ENCODE results near the gene SLC7A6.

The SLC7A6 gene

GRCh38 chr16:68236137-68236825, 28.0 kb upstream of the SLC7A6 start:
- Histone ChIP-seq H3K27me3 (ENCODE audit: insufficient read depth, low read length, poor library complexity, severe bottlenecking) (no peaks in the 10 kb centered on the region), H3K4me1 (ENCODE audit: insufficient read depth, low read length, poor library complexity, severe bottlenecking) (no peaks in the 10 kb centered on the region), H3K9me2 (replicated peaks; ENCODE audit: low read depth, low read length) (no peaks in the 10 kb centered on the region), H3K9ac (ENCODE audit: low read depth, low read length, poor library complexity, severe bottlenecking) (no peak overlapping the region), H3K4me3 (ENCODE audit: low read length, poor library complexity, severe bottlenecking) (no peak overlapping the region), H3K4me2 (ENCODE audit: low read depth, low read length, poor library complexity, severe bottlenecking) (no peak overlapping the region), H3K36me3 (ENCODE audit: insufficient read depth, low read length) (peaks cover 15% of the 10 kb centered on the region; the same call in 1 of the 2 replicates), H2AFZ (ENCODE audit: low read length) (no peak overlapping the region), H3F3A (ENCODE audit: low read depth) (no peaks in the 10 kb centered on the region), H4K20me1 (ENCODE audit: insufficient read depth, low read length, poor library complexity, severe bottlenecking) (no peaks in the 10 kb centered on the region), H3K9me3 (ENCODE audit: insufficient read depth, low read depth, low read length) (no peaks in the 10 kb centered on the region), H3K79me2 (ENCODE audit: insufficient read depth, low read length) (no peaks in the 10 kb centered on the region)
- TF ChIP-seq EZH2phosphoT487 (IDR thresholded peaks at IDR 0.05; ENCODE audit: borderline replicate concordance) (no peak), CTCF (conservative IDR thresholded peaks at IDR 0.05; ENCODE audit: low read length) (no peak)

DNA sequence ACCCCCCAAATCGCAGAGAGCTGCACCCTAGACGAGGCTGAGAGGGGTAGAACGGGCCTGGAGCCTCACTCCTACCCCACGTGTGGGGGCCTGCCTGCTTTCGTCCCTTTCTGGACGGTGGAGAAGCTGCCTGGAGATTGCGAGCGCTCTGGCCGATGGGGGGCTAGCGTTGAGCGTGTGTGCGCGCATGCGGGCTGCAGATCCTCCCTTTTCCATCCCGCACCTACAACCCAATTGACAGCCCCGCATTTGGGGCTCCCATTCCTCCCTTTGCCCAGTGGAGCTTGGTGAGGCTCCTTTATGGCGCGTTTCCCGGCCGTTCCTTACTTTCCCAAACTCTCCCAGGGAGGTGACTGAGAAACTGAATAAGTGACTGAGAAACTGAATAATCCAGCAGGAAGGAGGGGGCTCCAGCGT, 27.5 kb upstream of the SLC7A6 start:
- Histone ChIP-seq H3K79me2 (ENCODE audit: insufficient read depth, low read length) (no peaks in the 10 kb centered on the region), H3K9ac (ENCODE audit: low read depth, low read length, poor library complexity, severe bottlenecking) (no peak overlapping the region), H3K36me3 (ENCODE audit: insufficient read depth, low read length) (peaks cover 10% of the 10 kb centered on the region; the same call in 1 of the 2 replicates), H3K9me2 (replicated peaks; ENCODE audit: low read depth, low read length) (no peaks in the 10 kb centered on the region), H3K4me3 (ENCODE audit: low read length, poor library complexity, severe bottlenecking) (no peak overlapping the region), H4K20me1 (ENCODE audit: insufficient read depth, low read length, poor library complexity, severe bottlenecking) (no peaks in the 10 kb centered on the region), H3K4me2 (ENCODE audit: low read depth, low read length, poor library complexity, severe bottlenecking) (no peak overlapping the region), H2AFZ (ENCODE audit: low read length) (no peak overlapping the region), H3K27me3 (ENCODE audit: insufficient read depth, low read length, poor library complexity, severe bottlenecking) (no peaks in the 10 kb centered on the region), H3K9me3 (ENCODE audit: insufficient read depth, low read depth, low read length) (no peaks in the 10 kb centered on the region), H3K4me1 (ENCODE audit: insufficient read depth, low read length, poor library complexity, severe bottlenecking) (no peaks in the 10 kb centered on the region), H3F3A (ENCODE audit: low read depth) (no peaks in the 10 kb centered on the region)
- TF ChIP-seq CTCF (conservative IDR thresholded peaks at IDR 0.05; ENCODE audit: low read length) (no peak), EZH2phosphoT487 (IDR thresholded peaks at IDR 0.05; ENCODE audit: borderline replicate concordance) (no peak)

DNA sequence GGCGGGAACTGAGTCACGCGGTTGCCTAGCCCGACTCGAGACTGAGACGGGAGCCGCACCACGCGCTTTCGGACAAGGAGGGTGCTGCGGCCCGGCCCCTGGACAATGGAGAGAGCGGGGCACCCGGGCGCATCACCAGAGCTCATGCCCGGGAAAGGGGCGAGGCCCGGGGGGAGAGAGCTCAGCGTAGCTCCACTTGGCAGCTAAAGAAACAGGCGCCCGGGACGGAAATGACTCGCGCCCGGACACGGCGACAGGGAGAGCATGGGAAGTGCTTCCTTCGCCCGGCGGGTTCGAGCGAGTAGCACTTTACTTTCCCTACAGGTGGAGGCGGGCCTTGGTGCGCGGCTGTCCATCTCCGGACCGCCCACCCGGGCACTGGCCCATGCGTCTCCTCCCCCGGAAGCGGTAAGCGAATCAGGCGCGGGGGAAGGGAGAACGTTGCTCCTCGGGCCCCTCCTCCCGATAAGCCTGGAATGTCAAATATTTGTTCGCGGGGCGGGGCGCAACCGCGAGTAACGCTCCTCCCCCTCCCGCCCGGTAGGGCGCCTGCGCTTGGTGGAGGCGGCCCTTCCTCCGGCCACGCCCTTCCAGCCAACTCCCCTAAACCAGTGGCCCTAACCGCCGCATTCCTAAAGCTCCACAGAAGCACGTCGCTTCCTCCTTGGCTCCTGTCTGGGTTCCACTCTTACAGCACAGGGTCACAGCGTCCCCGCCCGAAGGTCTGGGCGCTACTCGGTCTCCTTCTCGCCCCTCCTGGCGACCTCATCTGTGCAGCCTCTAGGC, 26.9 kb upstream of the SLC7A6 start:
- no peak overlapping the region for H2AFZ ChIP-seq (ENCODE audit: low read length)
- H3K9ac ChIP-seq (ENCODE audit: low read depth, low read length, poor library complexity, severe bottlenecking), result no peak overlapping the region
- no peak overlapping the region for H3K4me3 ChIP-seq (ENCODE audit: low read length, poor library complexity, severe bottlenecking)
- no peaks in the 10 kb centered on the region for H3K27me3 ChIP-seq (ENCODE audit: insufficient read depth, low read length, poor library complexity, severe bottlenecking)
- H4K20me1 ChIP-seq (ENCODE audit: insufficient read depth, low read length, poor library complexity, severe bottlenecking), result no peaks in the 10 kb centered on the region
- H3K79me2 ChIP-seq (ENCODE audit: insufficient read depth, low read length), result no peaks in the 10 kb centered on the region
- no peaks in the 10 kb centered on the region for H3K9me2 ChIP-seq (replicated peaks; ENCODE audit: low read depth, low read length)
- H3K4me2 ChIP-seq (ENCODE audit: low read depth, low read length, poor library complexity, severe bottlenecking), result no peak overlapping the region
- H3K4me1 ChIP-seq (ENCODE audit: insufficient read depth, low read length, poor library complexity, severe bottlenecking), result no peaks in the 10 kb centered on the region
- no peaks in the 10 kb centered on the region for H3K9me3 ChIP-seq (ENCODE audit: insufficient read depth, low read depth, low read length)
- peaks cover 4% of the 10 kb centered on the region; the same call in 1 of the 2 replicates for H3K36me3 ChIP-seq (ENCODE audit: insufficient read depth, low read length)
- H3F3A ChIP-seq (ENCODE audit: low read depth), result no peaks in the 10 kb centered on the region
- no peak for TF ChIP-seq CTCF (conservative IDR thresholded peaks at IDR 0.05; ENCODE audit: low read length)
- TF ChIP-seq EZH2phosphoT487 (IDR thresholded peaks at IDR 0.05; ENCODE audit: borderline replicate concordance), result no peak
